GM12878 (cell line): ENCODE measurements around the gene ARHGAP30. TPM values are rescaled to one million over a fixed set of nuclear protein-coding genes. Genes with fewer than 3 reads are reported as not detected.

Source experiments
- ATAC-seq: fragments of 200-7000 bp; cut with Tn5 transposase; 3 replicates; pipeline ENCODE4 v1.9.1; 2020; ENCODE audit warnings: mild to moderate bottlenecking, moderate library complexity
- BruUV-seq: library from RNA; stranded (reverse); fragments of 400-500 nt; replicated peaks from 2 replicates; lab custom pipeline; 2021; lab: Mats Ljungman, UMichigan
- CTCF ChIA-PET: fragments of 300-600 bp; sonication (Branson Sonifier 250); formaldehyde crosslinking; extraction: SDS; loops from one replicate; lab custom pipeline; 2021; ENCODE audit warnings: inconsistent platforms; lab: Yijun Ruan, JAX
- POLR2A ChIA-PET: fragments of 350-600 bp; formaldehyde crosslinking; extraction: SDS; loops from one replicate; lab custom pipeline; 2021; ENCODE audit warnings: inconsistent platforms; lab: Charles Lee
- RAD21 ChIA-PET: fragments of 300-600 bp; sonication (Branson Sonifier 250); formaldehyde crosslinking; loops from one replicate; lab custom pipeline; 2023; ENCODE audit warnings: antibody characterized with exemption; ENCODE audit not compliant: unreplicated experiment; lab: Charles Lee
- SMC1A ChIA-PET: fragments of 300-600 bp; sonication (Branson Sonifier 250); formaldehyde crosslinking; loops from one replicate; lab custom pipeline; 2023; ENCODE audit not compliant: unreplicated experiment, uncharacterized antibody; lab: Charles Lee
- DNase-seq: peaks from one replicate; pipeline ENCODE4 v3.0.0-alpha.2; 2011; ENCODE audit warnings: low read depth, low spot score
- FAIRE-seq: peaks from 3 replicates; lab custom pipeline; 2011; peaks lifted over from hg19 to GRCh38; lab: Jason Lieb, UNC
- H2AFZ ChIP-seq: 2 replicates; pipeline ENCODE4 v1.6.0; 2011; ENCODE audit warnings: low read depth, low read length, control low read depth; ENCODE audit not compliant: control insufficient read depth
- H3K27ac ChIP-seq: 2 replicates; pipeline ENCODE4 v1.5.1; 2011; ENCODE audit warnings: control low read depth; ENCODE audit not compliant: control insufficient read depth, insufficient read depth
- H3K27me3 ChIP-seq, 2 experiments: replicated peaks in 1 of 2; 2 replicates each; pipeline versions ENCODE4 v1.6.0 to v1.6.1; 2011; ENCODE audit warnings: low read length in 1 of 2; ENCODE audit not compliant: control insufficient read depth in 2 of 2, insufficient read depth in 2 of 2
- H3K36me3 ChIP-seq, 2 experiments: 2 replicates each; pipeline ENCODE4 v1.5.1; 2011; ENCODE audit warnings: low read length in 1 of 2; ENCODE audit not compliant: control insufficient read depth in 2 of 2, insufficient read depth in 2 of 2
- H3K4me1 ChIP-seq: 2 replicates; pipeline ENCODE4 v1.6.1; 2011; ENCODE audit warnings: mild to moderate bottlenecking, low read length, moderate library complexity, mixed read lengths; ENCODE audit not compliant: control insufficient read depth, insufficient read depth
- H3K4me2 ChIP-seq: 2 replicates; pipeline ENCODE4 v1.6.0; 2011; ENCODE audit warnings: control low read depth; ENCODE audit not compliant: control insufficient read depth, insufficient read depth
- H3K4me3 ChIP-seq: fragments of 200-600 bp; sonication (generic); 2 replicates; pipeline ENCODE4 v1.5.1; 2016
- H3K79me2 ChIP-seq: 2 replicates; pipeline ENCODE4 v1.6.0; 2011; ENCODE audit warnings: low read length; ENCODE audit not compliant: control insufficient read depth, insufficient read depth
- H3K9ac ChIP-seq: 2 replicates; pipeline ENCODE4 v1.8.0; 2011; ENCODE audit warnings: low read length, control low read depth, mixed read lengths; ENCODE audit not compliant: control insufficient read depth, insufficient read depth
- H3K9me3 ChIP-seq: replicated peaks from 3 replicates; pipeline ENCODE4 v1.5.1; 2011; ENCODE audit warnings: mild to moderate bottlenecking, low read length; ENCODE audit not compliant: control insufficient read depth, insufficient read depth
- H4K20me1 ChIP-seq: 2 replicates; pipeline ENCODE4 v1.6.0; 2011; ENCODE audit not compliant: control insufficient read depth, insufficient read depth
- ASH2L ChIP-seq: fragments of 300-600, 200-600 bp; sonication (generic); IDR thresholded peaks from 2 replicates; pipeline ENCODE4 v1.6.1; 2017; ENCODE audit warnings: low read depth, mild to moderate bottlenecking, borderline replicate concordance
- CEBPB ChIP-seq, 2 experiments: fragments of 150-350 bp in 1 of 2; IDR thresholded peaks; 2 replicates each; pipeline ENCODE4 v1.6.1; 2012 to 2014; ENCODE audit warnings: low read depth in 2 of 2, low read length in 2 of 2, borderline replicate concordance in 1 of 2, inconsistent platforms in 1 of 2
- CREB1 ChIP-seq: IDR thresholded peaks from 2 replicates; pipeline ENCODE4 v1.6.1; 2012; ENCODE audit warnings: low read depth, mild to moderate bottlenecking, inconsistent platforms
- JUND ChIP-seq: IDR thresholded peaks from 2 replicates; pipeline ENCODE4 v1.6.1; 2012; ENCODE audit warnings: low read depth, mild to moderate bottlenecking, low read length, improper control_type of control experiment, moderate library complexity
- MTA2 ChIP-seq: fragments of 450-650 bp; IDR thresholded peaks from 2 replicates; pipeline ENCODE4 v1.6.1; 2016; ENCODE audit warnings: low read depth, mild to moderate bottlenecking, moderate library complexity
- MXI1 ChIP-seq: fragments of 150-350 bp; IDR thresholded peaks from 2 replicates; pipeline ENCODE4 v1.6.1; 2011; ENCODE audit warnings: low read depth, mild to moderate bottlenecking, inconsistent platforms, low read length, improper control_type of control experiment
- NFXL1 ChIP-seq: fragments of 450-650 bp; IDR thresholded peaks from 2 replicates; pipeline ENCODE4 v1.6.1; 2017; ENCODE audit warnings: antibody characterized with exemption, mild to moderate bottlenecking, borderline replicate concordance
- NRF1 ChIP-seq: conservative IDR thresholded peaks from 2 replicates; pipeline ENCODE4 v1.6.1; 2011; ENCODE audit warnings: mild to moderate bottlenecking, low read depth, low read length, improper control_type of control experiment
- RAD21 ChIP-seq: IDR thresholded peaks from 2 replicates; pipeline ENCODE4 v1.6.1; 2011; ENCODE audit warnings: mild to moderate bottlenecking, low read depth, low read length, moderate library complexity; ENCODE audit not compliant: insufficient read depth
- SMAD5 ChIP-seq: IDR thresholded peaks from 2 replicates; pipeline ENCODE4 v1.6.1; 2016; ENCODE audit warnings: antibody characterized with exemption, low read depth
- SPI1 ChIP-seq: IDR thresholded peaks from 2 replicates; pipeline ENCODE4 v1.6.1; 2011; ENCODE audit warnings: low read depth, mild to moderate bottlenecking, low read length, moderate library complexity, borderline replicate concordance; ENCODE audit not compliant: insufficient read depth
- SUZ12 ChIP-seq: fragments of 200-600 bp; sonication (generic); IDR thresholded peaks from one replicate; pipeline ENCODE4 v1.6.1; 2018; ENCODE audit warnings: antibody characterized with exemption, mild to moderate bottlenecking; ENCODE audit not compliant: unreplicated experiment
- ZBED1 ChIP-seq: IDR thresholded peaks from 2 replicates; pipeline ENCODE4 v1.6.1; 2016; ENCODE audit warnings: borderline replicate concordance
- ZNF274 ChIP-seq: IDR thresholded peaks from one replicate; pipeline ENCODE4 v1.8.0; 2011; ENCODE audit not compliant: insufficient read length, insufficient read depth
- WGBS: methylation state at CpG from one replicate; pipeline ENCODE4 v1.1.6; 2016; ENCODE audit warnings: low lambda C conversion rate; ENCODE audit not compliant: insufficient replicate concordance, insufficient coverage; ENCODE audit errors: missing lambda C conversion rate; 5-methylcytosine and 5-hydroxymethylcytosine counted together
- in situ Hi-C: fragments of 300-500 bp; cut with MboI; formaldehyde crosslinking; loops from 9 replicates; pipeline ENCODE4 v1.14.3; 2018; ENCODE audit warnings: mixed read lengths
- intact Hi-C: fragments of 100-400 bp; cut with micrococcal nuclease; formaldehyde crosslinking; loops from one replicate; pipeline ENCODE4 v1.14.2; 2022; ENCODE audit not compliant: unreplicated experiment
- polyA plus RNA-seq, 11 experiments: library from polyadenylated mRNA; depleted of rRNA in 4 of 11; unstranded in 6 of 11; stranded (reverse) in 5 of 11; fragments of >200 nt; fragmentation: Nextera tagmentation in 4 of 11; fragmentation: Illumina TruSeq in 1 of 11; extraction: Ambion mirVana in 4 of 11; extraction: Trizol in 1 of 11; gene quantifications; 1 replicate in 1 of 11; 2 replicates in 10 of 11; pipeline versions ENCODE4 v1.2.1 to v1.2.3, GENCODE V29; 2011 to 2016; ENCODE audit warnings: inconsistent platforms in 2 of 11, missing spikeins in 2 of 11, low read depth in 1 of 11
- total RNA-seq, 4 experiments: library from RNA; depleted of rRNA in 3 of 4; stranded (reverse); fragments of >200 nt in 3 of 4; fragmentation: Illumina TruSeq in 1 of 4; extraction: Trizol in 1 of 4; gene quantifications; 2 replicates each; pipeline versions ENCODE4 v1.2.1 to v1.2.3, GENCODE V29; 2013 to 2021
- TF ChIP-seq, protein P1 (sequence below): IDR thresholded peaks from 2 replicates; pipeline ENCODE4 v1.6.1; 2012; ENCODE audit warnings: low read depth, low read length, improper control_type of control experiment

Gene ARHGAP30
- total and polyA plus RNA-seq, 10 of the 15 experiments (the other 5 are each of a cell fraction or from before 2014, with no cell fraction given), result 12.9 to 143 (median 76.3) TPM

DNA sequence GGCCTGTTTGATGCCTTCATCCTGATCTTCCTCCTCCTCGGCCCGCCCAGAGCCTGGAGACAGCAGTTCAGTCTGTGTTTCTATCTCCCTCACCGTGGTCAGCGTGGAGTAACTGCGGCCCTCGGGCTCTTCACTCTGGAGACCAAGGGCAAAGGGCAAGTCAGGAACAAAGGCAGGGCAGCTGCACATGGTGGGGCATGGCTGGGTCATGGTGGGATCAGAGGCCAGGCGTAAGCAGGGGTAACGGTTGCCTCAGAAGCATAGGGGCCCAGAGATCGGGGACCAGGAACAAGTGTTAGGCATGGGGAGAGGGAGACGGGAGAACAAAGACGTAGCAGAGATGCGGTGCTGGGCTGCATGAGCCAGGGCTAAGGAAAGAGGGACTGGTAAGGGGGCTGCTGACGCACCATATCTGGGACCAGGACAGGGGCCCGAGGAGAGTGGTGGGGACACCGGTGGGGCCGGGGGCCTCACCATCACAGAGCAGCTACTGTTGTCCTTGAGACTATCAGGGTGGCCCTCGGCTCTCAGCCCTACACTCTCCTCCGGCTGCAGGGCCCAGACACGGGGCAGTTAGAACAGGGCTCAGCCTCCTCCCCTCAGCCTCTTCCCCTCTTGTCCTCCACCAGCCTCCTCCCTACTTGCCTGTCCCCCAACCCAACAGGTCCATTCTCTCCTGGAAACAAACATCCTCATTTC, 3.2 kb upstream of the ARHGAP30 start:
- intact Hi-C loops (no loop called here), in situ Hi-C loops (no loop called here)
- no peaks in the 10 kb centered on the region for H4K20me1 ChIP-seq
- H3K4me1 ChIP-seq, result peaks cover 11% of the 10 kb centered on the region
- H3K9ac ChIP-seq, result no peak overlapping the region
- H3K27ac ChIP-seq, result no peak overlapping the region
- ChIA-PET POLR2A (interaction anchor here (5.6 kb wide), 1 partner anchor 24 kb away, joined by 66 read pairs; the partner anchor contains the start of gene KLHDC9), SMC1A (interaction anchor here (6.7 to 9.0 kb wide), 2 partner anchors 23 to 26 kb away, joined by 110 to 134 read pairs; partner anchors contain the start of genes KLHDC9 and USF1), CTCF (interaction anchor here (1.2 to 7.4 kb wide), 3 partner anchors 24 to 66 kb away, joined by 3 to 111 read pairs (median 52); partner anchors contain the start of gene KLHDC9), RAD21 (interaction anchor here (6.4 kb wide), 1 partner anchor 23 kb away, joined by 90 read pairs; the partner anchor contains the start of gene KLHDC9)
- TF ChIP-seq, protein P1, sequence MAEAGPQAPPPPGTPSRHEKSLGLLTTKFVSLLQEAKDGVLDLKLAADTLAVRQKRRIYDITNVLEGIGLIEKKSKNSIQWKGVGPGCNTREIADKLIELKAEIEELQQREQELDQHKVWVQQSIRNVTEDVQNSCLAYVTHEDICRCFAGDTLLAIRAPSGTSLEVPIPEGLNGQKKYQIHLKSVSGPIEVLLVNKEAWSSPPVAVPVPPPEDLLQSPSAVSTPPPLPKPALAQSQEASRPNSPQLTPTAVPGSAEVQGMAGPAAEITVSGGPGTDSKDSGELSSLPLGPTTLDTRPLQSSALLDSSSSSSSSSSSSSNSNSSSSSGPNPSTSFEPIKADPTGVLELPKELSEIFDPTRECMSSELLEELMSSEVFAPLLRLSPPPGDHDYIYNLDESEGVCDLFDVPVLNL, result no peak
- TF ChIP-seq SPI1 (no peak), SUZ12 (no peak), ZNF274 (no peak), CEBPB (IDR thresholded peaks at IDR 0.05; ENCODE audit: borderline replicate concordance in 1 of 2, low read depth in 2 of 2, low read length in 2 of 2) (no peak), ASH2L (no peak), MXI1 (no peak), MTA2 (no peak), NRF1 (no peak), JUND (no peak), ZBED1 (no peak), SMAD5 (no peak), CREB1 (no peak), NFXL1 (no peak), RAD21 (no peak)
- H3K9me3 ChIP-seq, result no peaks in the 10 kb centered on the region
- H3K36me3 ChIP-seq, result no peaks in the 10 kb centered on the region
- no peak overlapping the region; the same call in 1 of the 2 replicates for H3K4me2 ChIP-seq
- ATAC-seq, result no peak
- no peak overlapping the region for H2AFZ ChIP-seq
- no peak overlapping the region for H3K4me3 ChIP-seq
- no peak for FAIRE-seq
- H3K79me2 ChIP-seq, result peaks cover 20% of the 10 kb centered on the region
- no peak for DNase-seq
- BruUV-seq, result no TSS peak
- no peaks in the 10 kb centered on the region for H3K27me3 ChIP-seq
- WGBS, result 91% methylated on average over 19 of the region's 19 CpGs
